K562 (cell line): ENCODE measurements around the gene DNMT3A. TPM values are rescaled to one million over a fixed set of nuclear protein-coding genes. Genes with fewer than 3 reads are reported as not detected.

ENCODE experiments used
- ATAC-seq: fragments of 200-7000 bp; cut with Tn5 transposase; 3 replicates; pipeline ENCODE4 v1.9.1; 2020; ENCODE audit warnings: moderate library complexity
- BruUV-seq: library from RNA; stranded (reverse); fragments of 400-500 nt; replicated peaks from 2 replicates; lab custom pipeline; 2021; lab: Mats Ljungman, UMichigan
- CTCF ChIA-PET: fragments of 300-600 bp; formaldehyde crosslinking; extraction: SDS; loops from one replicate; lab custom pipeline; 2021; ENCODE audit warnings: low intra/inter-chr PET ratio; lab: Yijun Ruan, JAX
- POLR2A ChIA-PET: fragments of 300-600, 350-650 bp; sonication (Branson Sonifier 250); formaldehyde crosslinking; extraction: SDS; loops from one replicate; lab custom pipeline; 2021; ENCODE audit warnings: antibody characterized with exemption, inconsistent platforms; lab: Yijun Ruan, JAX
- DNase-seq, 4 experiments: peaks; one replicate each; pipeline versions ENCODE4 v3.0.0 to v3.0.0-alpha.2; 2011 to 2018; ENCODE audit warnings: low spot score in 3 of 4, mixed read lengths in 3 of 4; ENCODE audit errors: extremely low read depth in 1 of 4
- FAIRE-seq: peaks from 2 replicates; lab custom pipeline; 2011; peaks lifted over from hg19 to GRCh38; lab: Jason Lieb, UNC
- H2AFZ ChIP-seq: 2 replicates; pipeline ENCODE4 v1.6.0; 2011; ENCODE audit warnings: low read depth, low read length, control low read depth, inconsistent platforms
- H3K27ac ChIP-seq: fragments of 200-600 bp; 3 replicates; pipeline ENCODE4 v1.8.0; 2011; ENCODE audit warnings: low read depth, mild to moderate bottlenecking, control low read depth, inconsistent platforms, low read length, moderate library complexity, mixed read lengths; ENCODE audit errors: extremely low read depth
- H3K27me3 ChIP-seq, 2 experiments: fragments of 300-600 bp in 1 of 2; 2 replicates in 1 of 2; 3 replicates in 1 of 2; pipeline versions ENCODE4 v1.6.0 to v1.8.0; 2011; ENCODE audit warnings: inconsistent platforms in 2 of 2, low read length in 2 of 2, mild to moderate bottlenecking in 1 of 2, mixed read lengths in 1 of 2, moderate library complexity in 1 of 2; ENCODE audit not compliant: control insufficient read depth in 2 of 2, insufficient read depth in 2 of 2
- H3K36me3 ChIP-seq: fragments of 300-600 bp; 3 replicates; pipeline ENCODE4 v1.8.0; 2011; ENCODE audit warnings: mild to moderate bottlenecking, low read length, inconsistent platforms; ENCODE audit not compliant: control insufficient read depth, insufficient read depth
- H3K4me1 ChIP-seq, 2 experiments: fragments of 200-600 bp in 1 of 2; replicated peaks in 1 of 2; 2 replicates in 1 of 2; 3 replicates in 1 of 2; pipeline versions ENCODE4 v1.5.1 to v1.8.0; 2011; ENCODE audit warnings: inconsistent platforms in 2 of 2, low read length in 2 of 2, mild to moderate bottlenecking in 1 of 2, mixed read lengths in 1 of 2, moderate library complexity in 1 of 2; ENCODE audit not compliant: control insufficient read depth in 2 of 2, insufficient read depth in 2 of 2
- H3K4me2 ChIP-seq: 2 replicates; pipeline ENCODE4 v1.6.1; 2011; ENCODE audit warnings: low read length, control low read depth, inconsistent platforms, mixed read lengths; ENCODE audit not compliant: insufficient read depth
- H3K4me3 ChIP-seq: fragments of 200-600 bp; sonication (generic), shearing (Covaris generic); 2 replicates; pipeline ENCODE4 v1.5.1; 2016; ENCODE audit warnings: control low read depth, inconsistent platforms
- H3K79me2 ChIP-seq: fragments of 200-600 bp; 3 replicates; pipeline ENCODE4 v1.8.0; 2011; ENCODE audit warnings: low read length, inconsistent platforms; ENCODE audit not compliant: control insufficient read depth, insufficient read depth
- H3K9ac ChIP-seq, 2 experiments: 2 replicates each; pipeline versions ENCODE4 v1.6.0 to v1.6.1; 2011; ENCODE audit warnings: low read depth in 2 of 2, low read length in 2 of 2, control low read depth in 1 of 2, inconsistent platforms in 1 of 2, mild to moderate bottlenecking in 1 of 2, mixed read lengths in 1 of 2; ENCODE audit not compliant: insufficient read depth in 1 of 2
- H3K9me1 ChIP-seq: one replicate; pipeline ENCODE4 v1.6.0; 2011; ENCODE audit warnings: inconsistent platforms, mild to moderate bottlenecking, low read length, moderate library complexity; ENCODE audit not compliant: control insufficient read depth, insufficient read depth
- H3K9me3 ChIP-seq: replicated peaks from 2 replicates; pipeline ENCODE4 v1.5.1; 2011; ENCODE audit warnings: low read depth, low read length, inconsistent platforms; ENCODE audit not compliant: control insufficient read depth, insufficient read depth
- H4K20me1 ChIP-seq: replicated peaks from 2 replicates; pipeline ENCODE4 v1.6.1; 2011; ENCODE audit warnings: low read length, inconsistent platforms, mixed read lengths; ENCODE audit not compliant: control insufficient read depth, insufficient read depth
- CSDE1 ChIP-seq, 2 experiments: fragments of 450-650 bp; IDR thresholded peaks; 2 replicates each; pipeline ENCODE4 v1.6.1; 2016; ENCODE audit warnings: mild to moderate bottlenecking in 1 of 2
- FOXA1 ChIP-seq: fragments of 450-650 bp; IDR thresholded peaks from 2 replicates; pipeline ENCODE4 v1.6.1; 2016; ENCODE audit warnings: mild to moderate bottlenecking, borderline replicate concordance
- MAX ChIP-seq: sonication (generic); formaldehyde crosslinking; IDR thresholded peaks from 2 replicates; pipeline ENCODE4 v1.9.0; 2022; ENCODE audit warnings: mild to moderate bottlenecking, missing genetic modification reagents
- SNIP1 ChIP-seq: fragments of 450-650 bp; IDR thresholded peaks from 2 replicates; pipeline ENCODE4 v1.7.1; 2017; ENCODE audit warnings: low read depth, mild to moderate bottlenecking
- WGBS: fragments of 100-300 bp; shearing (Covaris generic); methylation state at CpG from one replicate; pipeline ENCODE4 v1.1.6; 2016; ENCODE audit warnings: low coverage, mixed read lengths; ENCODE audit not compliant: insufficient coverage; ENCODE audit errors: missing lambda C conversion rate; 5-methylcytosine and 5-hydroxymethylcytosine counted together
- in situ Hi-C: fragments of 300-500 bp; cut with MboI; formaldehyde crosslinking; loops from 4 replicates; pipeline ENCODE4 v1.15.0; 2018; ENCODE audit warnings: inconsistent platforms, mixed read lengths
- intact Hi-C: fragments of 100-400 bp; cut with micrococcal nuclease; formaldehyde crosslinking; loops from 2 replicates; pipeline ENCODE4 v1.14.2; 2022
- polyA plus RNA-seq, 8 experiments: library from polyadenylated mRNA; depleted of rRNA in 4 of 8; stranded (reverse) in 5 of 8; unstranded in 3 of 8; fragments of >200 nt; fragmentation: Nextera tagmentation in 2 of 8; fragmentation: Illumina TruSeq in 1 of 8; extraction: Ambion mirVana in 2 of 8; extraction: Trizol in 1 of 8; gene quantifications; 2 replicates each; pipeline versions ENCODE4 v1.2.1 to v1.2.3, GENCODE V29; 2011 to 2014; ENCODE audit warnings: inconsistent platforms in 1 of 8, missing spikeins in 1 of 8
- total RNA-seq, 7 experiments: library from RNA; depleted of rRNA in 6 of 7; stranded (reverse); fragments of >200 nt in 6 of 7; fragmentation: Illumina TruSeq in 2 of 7; extraction: Trizol in 2 of 7; gene quantifications; 2 replicates each; pipeline versions ENCODE4 v1.2.1 to v1.2.3, GENCODE V29; 2011 to 2021; ENCODE audit warnings: low replicate concordance in 1 of 7
- TF ChIP-seq, protein P1 (sequence below): fragments of 450-650 bp; formaldehyde crosslinking; IDR thresholded peaks from 2 replicates; pipeline ENCODE4 v1.4.0; 2020; ENCODE audit warnings: mild to moderate bottlenecking
- TF ChIP-seq, protein P2 (sequence below): fragments of 450-650 bp; formaldehyde crosslinking; IDR thresholded peaks from 2 replicates; pipeline ENCODE4 v1.4.0; 2020; ENCODE audit warnings: mild to moderate bottlenecking, moderate library complexity

DNMT3A gene
- total and polyA plus RNA-seq, 9 of the 15 experiments (the other 6 are each of a cell fraction or from before 2014, with no cell fraction given), result 3.0 to 16.0 (median 6.1) TPM

DNA sequence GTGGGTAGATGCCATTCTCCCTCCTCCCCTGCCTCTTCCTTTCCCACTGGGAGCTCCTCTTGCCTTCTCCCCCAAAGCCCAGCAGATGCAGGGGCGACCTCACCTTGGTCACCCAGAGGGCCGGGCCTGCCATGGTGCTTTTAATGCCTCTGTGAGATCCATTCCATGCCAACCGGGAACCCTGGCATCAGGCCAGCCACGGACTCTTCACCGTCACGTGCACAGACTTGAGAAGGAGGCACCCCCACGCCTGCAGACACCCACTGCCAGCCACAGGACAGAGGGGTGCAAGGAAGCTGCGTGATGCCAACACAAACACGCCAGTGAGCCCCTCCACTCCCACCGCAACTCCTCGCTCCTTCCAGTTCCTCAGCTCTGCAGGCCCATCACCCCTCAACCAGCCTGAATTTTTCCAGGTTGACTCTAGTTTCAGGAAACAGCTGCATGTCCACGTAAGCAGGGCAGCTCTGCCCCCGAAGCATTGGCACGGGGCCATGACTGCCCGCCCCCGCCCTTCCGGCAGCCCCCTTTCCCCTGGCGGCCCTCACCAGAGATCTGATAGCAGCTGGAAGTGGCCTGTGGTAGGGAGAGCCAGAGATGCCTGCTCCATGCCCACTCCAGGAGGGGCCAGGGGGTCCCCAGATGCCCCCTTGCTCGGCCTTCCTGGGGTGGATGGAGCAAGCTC is 50.8 kb downstream of the DNMT3A start:
- CTCF ChIA-PET, result no interaction called here
- intact Hi-C loops, result no loop called here
- H3K4me2 ChIP-seq, result no peak overlapping the region

More for the DNA sequence above, 50.8 kb downstream of the DNMT3A start:
- in situ Hi-C loops, result no loop called here
- peaks cover 0 to 18% of the 10 kb centered on the region in 2 experiments; a peak in 2 of 5 replicates for H3K4me1 ChIP-seq
- no peak overlapping the region for H3K4me3 ChIP-seq
- DNase-seq (peak in 2 of 4 experiments; percentile 31 to 32), ATAC-seq (no peak), FAIRE-seq (no peak)
- TF ChIP-seq, protein P1, sequence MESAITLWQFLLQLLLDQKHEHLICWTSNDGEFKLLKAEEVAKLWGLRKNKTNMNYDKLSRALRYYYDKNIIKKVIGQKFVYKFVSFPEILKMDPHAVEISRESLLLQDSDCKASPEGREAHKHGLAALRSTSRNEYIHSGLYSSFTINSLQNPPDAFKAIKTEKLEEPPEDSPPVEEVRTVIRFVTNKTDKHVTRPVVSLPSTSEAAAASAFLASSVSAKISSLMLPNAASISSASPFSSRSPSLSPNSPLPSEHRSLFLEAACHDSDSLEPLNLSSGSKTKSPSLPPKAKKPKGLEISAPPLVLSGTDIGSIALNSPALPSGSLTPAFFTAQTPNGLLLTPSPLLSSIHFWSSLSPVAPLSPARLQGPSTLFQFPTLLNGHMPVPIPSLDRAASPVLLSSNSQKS (CRISPR knock-in tag), result no peak
- no peak for TF ChIP-seq CSDE1 (IDR thresholded peaks at IDR 0.05)
- TF ChIP-seq, protein P2, sequence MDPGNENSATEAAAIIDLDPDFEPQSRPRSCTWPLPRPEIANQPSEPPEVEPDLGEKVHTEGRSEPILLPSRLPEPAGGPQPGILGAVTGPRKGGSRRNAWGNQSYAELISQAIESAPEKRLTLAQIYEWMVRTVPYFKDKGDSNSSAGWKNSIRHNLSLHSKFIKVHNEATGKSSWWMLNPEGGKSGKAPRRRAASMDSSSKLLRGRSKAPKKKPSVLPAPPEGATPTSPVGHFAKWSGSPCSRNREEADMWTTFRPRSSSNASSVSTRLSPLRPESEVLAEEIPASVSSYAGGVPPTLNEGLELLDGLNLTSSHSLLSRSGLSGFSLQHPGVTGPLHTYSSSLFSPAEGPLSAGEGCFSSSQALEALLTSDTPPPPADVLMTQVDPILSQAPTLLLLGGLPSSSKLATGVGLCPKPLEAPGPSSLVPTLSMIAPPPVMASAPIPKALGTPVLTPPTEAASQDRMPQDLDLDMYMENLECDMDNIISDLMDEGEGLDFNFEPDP, result no peak
- no peak for TF ChIP-seq SNIP1
- no peak for TF ChIP-seq MAX (CRISPR knock-in tag)
- no peak for TF ChIP-seq FOXA1
- no peaks in the 10 kb centered on the region for H3K9me3 ChIP-seq
- H3K79me2 ChIP-seq, result no peaks in the 10 kb centered on the region
- no TSS peak for BruUV-seq
- H3K27me3 ChIP-seq, result peaks cover 9 to 52% of the 10 kb centered on the region in 2 experiments; a peak in 4 of 5 replicates
- no peaks in the 10 kb centered on the region for H3K9me1 ChIP-seq
- no peak overlapping the region for H3K27ac ChIP-seq
- no peak overlapping the region for H2AFZ ChIP-seq
- POLR2A ChIA-PET, result interaction anchor here (0.6 kb wide), 1 partner anchor 18 kb away, joined by 3 read pairs; no protein-coding TSS in a partner anchor
- no peaks in the 10 kb centered on the region for H4K20me1 ChIP-seq
- 18% methylated on average over 19 of the region's 19 CpGs for WGBS
- H3K36me3 ChIP-seq, result no peaks in the 10 kb centered on the region
- H3K9ac ChIP-seq, result no peak overlapping the region
